ENCODE results near the gene KLHL3. TPM values are rescaled to one million over a fixed set of nuclear protein-coding genes. Genes with fewer than 3 reads are reported as not detected.

KLHL3 gene
- total and polyA plus RNA-seq, 11 donors, result 8.3 to 77.6 (median 26.1) TPM

GRCh38 chr5:137679910-137680309, 56.0 kb downstream of the KLHL3 start:
- peaks cover 0 to 17% (median 2%) of the 10 kb centered on the region in 12 donors for H3K4me1 ChIP-seq
- no peak overlapping the region for H3K27ac ChIP-seq
- H3K9me3 ChIP-seq, result no peaks in the 10 kb centered on the region
- intact Hi-C loops (cut with DNase I), result no loop called here
- no peak for DNase-seq
- ATAC-seq, result peak in 1 of 4 donors; percentile 49
- 49 to 81% (median 55%) methylated on average over 1 of the region's 1 CpG for WGBS, 4 donors
- no peaks in the 10 kb centered on the region for H3K27me3 ChIP-seq
- no peak overlapping the region for H3K4me3 ChIP-seq
- TF ChIP-seq POLR2A (IDR thresholded peaks at IDR 0.05), result no peak
- no peak for TF ChIP-seq CTCF (IDR thresholded peaks at IDR 0.05)
- H3K36me3 ChIP-seq, result peaks cover 0 to 35% (median 6%) of the 10 kb centered on the region in 9 donors

- Histone ChIP-seq H3K9me3 (no peaks in the 10 kb centered on the region), H3K27ac (no peak overlapping the region), H3K27me3 (no peaks in the 10 kb centered on the region), H3K4me3 (no peak overlapping the region), H3K36me3 (peaks cover 0 to 28% (median 6%) of the 10 kb centered on the region in 9 donors), H3K4me1 (peaks cover 0 to 10% (median 2%) of the 10 kb centered on the region in 12 donors)
- WGBS, 4 donors, result 54 to 71% (median 59%) methylated on average over 4 of the region's 4 CpGs
- ATAC-seq, result peak in 1 of 4 donors; percentile 22
- TF ChIP-seq POLR2A (IDR thresholded peaks at IDR 0.05) (no peak), CTCF (IDR thresholded peaks at IDR 0.05) (no peak)
- intact Hi-C loops (cut with DNase I), result no loop called here
- no peak for DNase-seq
These were observed 56.7 kb downstream of the KLHL3 start for GRCh38 chr5:137679195-137679594.

- intact Hi-C loops (cut with DNase I), result no loop called here
- 52 to 81% (median 64%) methylated on average over 2 to 3 of the region's 3 CpGs for WGBS, 4 donors
- H3K9me3 ChIP-seq, result no peaks in the 10 kb centered on the region
- ATAC-seq (no peak), DNase-seq (no peak)
- H3K36me3 ChIP-seq, result peaks cover 0 to 44% (median 6%) of the 10 kb centered on the region in 9 donors
- TF ChIP-seq CTCF (IDR thresholded peaks at IDR 0.05), result no peak
- no peak for TF ChIP-seq POLR2A (IDR thresholded peaks at IDR 0.05)
- H3K27me3 ChIP-seq, result no peaks in the 10 kb centered on the region
- peaks cover 0 to under 1% (median 0%) of the 10 kb centered on the region in 12 donors for H3K4me1 ChIP-seq
- H3K4me3 ChIP-seq, result no peak overlapping the region
- H3K27ac ChIP-seq, result no peak overlapping the region
These were observed 63.0 kb downstream of the KLHL3 start for GRCh38 chr5:137672881-137673280.

- H3K27me3 ChIP-seq, result no peaks in the 10 kb centered on the region
- no peak for ATAC-seq
- no peak overlapping the region for H3K4me3 ChIP-seq
- H3K27ac ChIP-seq, result no peak overlapping the region
- intact Hi-C loops (cut with DNase I), result no loop called here
- TF ChIP-seq CTCF (IDR thresholded peaks at IDR 0.05), result no peak
- no peak for TF ChIP-seq POLR2A (IDR thresholded peaks at IDR 0.05)
- peaks cover 0 to 37% (median 6%) of the 10 kb centered on the region in 9 donors for H3K36me3 ChIP-seq
- H3K9me3 ChIP-seq, result no peaks in the 10 kb centered on the region
- DNase-seq, result no peak
- 78 to 84% (median 81%) methylated on average over 6 of the region's 6 CpGs for WGBS, 4 donors
- peaks cover 0 to 9% (median 5%) of the 10 kb centered on the region in 12 donors for H3K4me1 ChIP-seq
These were observed 63.9 kb downstream of the KLHL3 start for GRCh38 chr5:137672001-137672400.
